GM20000 (cell line): ENCODE results near the gene ARF1.

ENCODE experiments used
- DNase-seq: peaks from one replicate; pipeline ENCODE4 v3.0.0; 2012; ENCODE audit warnings: low spot score
- CTCF ChIP-seq: IDR thresholded peaks from 2 replicates; pipeline ENCODE4 v1.5.1; 2012; ENCODE audit warnings: mild to moderate bottlenecking, control low read depth; ENCODE audit errors: extremely low read depth, missing control alignments

The ARF1 gene

DNA sequence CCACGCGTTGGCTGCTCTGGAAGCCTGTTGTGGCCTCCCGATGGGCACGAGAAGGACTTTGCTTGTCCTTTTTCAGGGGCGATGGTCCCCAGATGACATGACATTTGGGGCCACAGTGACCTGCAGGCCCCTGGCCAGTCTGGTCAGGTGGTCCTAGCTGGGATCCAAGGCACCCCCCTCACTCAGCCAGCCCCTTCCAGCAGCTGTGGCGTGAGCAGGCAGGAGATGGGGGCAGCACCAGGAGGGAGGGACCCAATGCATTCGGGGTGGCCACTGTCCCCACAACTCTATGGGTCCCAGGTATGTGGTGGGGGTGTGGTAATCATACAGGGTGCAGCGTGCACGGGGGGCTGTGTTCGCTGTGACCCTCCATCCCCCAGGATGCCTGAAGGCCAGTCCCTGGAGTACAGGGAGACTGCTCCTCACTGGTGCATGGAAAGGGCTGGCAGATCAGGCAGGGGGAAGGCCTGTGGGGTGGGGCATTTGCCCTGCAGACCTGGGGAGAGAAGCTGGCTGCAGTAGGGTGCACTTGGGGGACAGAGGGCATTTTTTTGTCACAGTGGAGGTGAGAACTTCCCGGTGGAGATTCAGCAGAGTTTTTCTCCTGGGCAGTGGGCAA lies 44.0 kb upstream of the ARF1 start:
- no peak for TF ChIP-seq CTCF
- DNase-seq: no peak

DNA sequence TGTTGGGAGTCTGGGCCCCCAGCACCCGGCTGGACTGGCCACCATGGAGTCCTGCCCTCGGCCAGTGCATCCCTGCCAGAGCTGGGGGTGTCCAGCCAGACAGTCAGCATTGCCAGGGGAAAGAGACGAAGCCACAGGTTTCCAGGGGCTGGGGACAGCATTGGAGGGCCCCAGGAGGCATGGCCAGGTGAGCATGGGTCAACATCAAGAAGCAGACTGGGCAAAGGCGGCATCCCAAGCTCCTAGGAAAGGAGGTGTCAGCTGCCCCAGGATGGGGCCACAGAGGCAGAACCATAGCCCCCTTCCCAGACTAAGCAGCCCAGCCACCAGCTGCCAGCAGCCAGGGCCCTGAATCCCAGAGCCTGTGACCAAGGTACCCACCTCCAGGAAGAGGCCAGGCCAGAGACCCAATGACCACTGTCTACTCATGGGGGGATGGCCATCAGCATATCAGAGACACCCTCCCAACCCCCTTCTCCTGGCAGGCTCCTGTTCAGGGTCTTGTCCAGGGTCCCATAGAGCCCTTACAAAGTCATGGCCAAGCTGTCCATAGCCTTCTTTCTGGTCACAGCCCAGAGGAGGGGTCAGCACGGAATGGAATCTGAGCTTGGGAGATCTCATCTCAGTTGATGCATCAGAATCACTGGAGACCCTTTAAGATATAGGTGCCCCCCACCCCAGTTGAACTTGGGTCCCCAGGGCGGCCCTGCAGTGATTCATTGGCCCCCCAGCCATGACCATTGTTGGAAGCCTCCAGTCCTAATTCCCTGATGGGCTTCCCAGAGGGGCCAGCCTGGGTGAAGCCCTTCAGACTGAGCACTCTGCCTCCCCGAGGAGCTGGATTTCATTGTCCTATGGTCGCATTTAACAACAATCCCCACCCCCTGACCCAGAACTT lies 43.3 kb upstream of the ARF1 start:
- no peak for DNase-seq
- TF ChIP-seq CTCF: no peak

DNA sequence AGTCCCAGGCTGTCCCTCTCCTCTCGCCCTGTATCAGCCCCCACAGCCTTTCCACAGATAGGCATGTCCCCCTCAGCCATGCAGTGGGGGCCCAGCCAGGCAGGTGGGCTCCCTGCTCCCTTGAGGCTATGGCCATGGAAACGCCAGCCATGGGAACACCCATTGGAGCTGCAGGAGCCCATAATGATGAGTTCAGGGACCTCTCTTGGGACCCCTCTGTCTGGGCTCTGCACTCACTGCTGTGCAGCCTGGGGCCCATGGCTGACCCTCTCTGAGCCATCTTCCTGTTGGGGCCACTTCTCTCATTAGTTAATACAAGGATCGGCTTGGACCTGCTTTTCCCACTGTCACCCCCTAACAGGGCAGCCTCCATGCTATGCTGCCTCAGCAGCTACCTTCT lies 42.5 kb upstream of the ARF1 start:
- DNase-seq: no peak

DNA sequence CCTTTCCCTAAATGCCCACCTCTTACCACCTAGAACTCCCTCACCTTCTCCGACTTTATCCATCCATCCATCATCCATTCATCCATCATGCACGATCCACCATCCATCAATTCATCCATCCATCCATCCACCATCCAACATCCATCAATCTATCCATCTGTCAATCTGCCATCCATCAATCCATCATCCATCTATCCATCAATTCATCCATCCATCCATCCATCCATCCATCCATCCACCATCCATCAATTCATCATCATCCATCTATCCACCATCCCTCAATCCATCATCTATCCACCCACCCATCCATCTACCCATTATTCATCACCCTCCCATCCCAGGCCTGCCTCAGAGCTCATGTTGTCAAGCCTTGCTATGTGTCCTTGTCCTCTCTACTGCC lies 41.2 kb upstream of the ARF1 start:
- no peak for DNase-seq
- no peak for TF ChIP-seq CTCF

More for the DNA sequence above, 42.5 kb upstream of the ARF1 start:
- no peak for TF ChIP-seq CTCF

- no peak for DNase-seq
- TF ChIP-seq CTCF: no peak
These were observed 40.0 kb upstream of the ARF1 start for GRCh38 chr1:228042508-228042907.

DNA sequence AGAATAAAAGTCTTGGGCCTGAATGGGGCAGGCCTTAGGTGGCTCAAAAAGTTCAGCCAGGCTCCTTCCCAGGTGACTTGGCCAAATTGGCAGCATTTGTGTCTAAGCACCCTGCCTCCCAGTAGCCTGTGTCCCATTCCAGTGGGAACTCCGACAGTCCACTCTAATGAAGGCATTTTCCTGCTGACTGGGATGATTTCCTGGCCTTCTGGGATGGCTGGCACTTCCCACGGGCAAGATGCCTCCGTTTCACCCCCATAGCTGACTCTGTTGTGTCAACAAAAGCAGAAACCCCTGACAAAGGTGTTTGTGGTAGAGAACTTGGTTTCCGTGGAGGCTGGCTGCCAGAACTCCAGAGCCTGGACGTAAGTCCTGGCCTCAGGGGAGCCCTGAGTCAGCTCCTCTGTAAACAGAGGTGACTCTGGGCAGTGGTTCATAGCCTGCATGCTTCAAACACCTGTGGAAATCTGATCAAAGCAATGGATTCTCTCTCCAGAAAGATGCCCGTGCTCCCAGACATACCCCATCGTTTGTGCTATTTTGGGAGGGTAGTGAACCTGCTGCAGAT lies 39.1 kb upstream of the ARF1 start:
- no peak for DNase-seq
- TF ChIP-seq CTCF: no peak

DNA sequence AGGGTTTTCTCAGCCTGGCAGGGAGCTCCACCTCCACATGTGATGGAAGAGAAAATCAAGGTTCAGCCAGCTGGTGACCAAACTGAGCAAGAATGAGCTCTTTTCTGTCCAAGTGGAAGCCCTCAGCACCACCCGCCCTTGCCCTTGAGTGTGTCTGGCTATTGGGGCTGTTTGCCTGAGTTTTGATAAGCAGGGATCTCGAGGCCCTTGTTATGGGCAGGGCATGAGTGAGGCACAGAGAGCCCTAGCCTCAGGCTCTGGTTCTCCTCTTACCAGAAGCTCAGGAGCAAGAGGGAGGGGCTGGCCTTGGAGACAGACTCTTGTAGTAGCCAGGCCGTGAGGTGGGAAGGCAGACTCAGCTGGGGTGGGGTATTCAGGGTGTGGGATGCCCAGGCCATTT lies 37.5 kb upstream of the ARF1 start:
- no peak for TF ChIP-seq CTCF
- DNase-seq: no peak
